GM12801 (cell line): ENCODE measurements around the gene SUGP1.

Experiments used
- TF ChIP-seq, protein P1 (sequence below): IDR thresholded peaks from one replicate; pipeline ENCODE4 v1.5.1; 2011; ENCODE audit warnings: control low read depth; ENCODE audit not compliant: insufficient read length; ENCODE audit errors: extremely low read depth

Gene SUGP1

DNA sequence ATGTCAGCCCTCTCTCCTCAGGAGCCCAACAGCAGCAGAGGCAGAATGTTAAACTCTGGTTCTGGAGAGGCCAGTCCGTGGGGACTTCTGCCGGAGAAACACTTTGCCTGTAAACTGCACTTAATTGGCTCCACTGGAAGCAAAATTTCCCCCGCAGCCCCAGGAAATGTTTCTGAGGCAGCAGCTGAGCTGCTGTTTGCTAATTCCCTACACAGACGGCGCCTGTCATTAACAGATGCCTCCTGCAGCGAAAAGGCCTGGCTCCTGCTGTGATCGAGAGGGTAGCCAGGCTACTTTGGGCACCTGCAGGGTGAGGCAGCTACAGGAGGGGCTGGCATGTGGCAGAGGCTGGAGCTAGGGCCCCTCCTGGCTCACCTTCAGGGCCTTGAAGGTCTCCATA lies 42.0 kb downstream of the SUGP1 start:
- TF ChIP-seq, protein P1, sequence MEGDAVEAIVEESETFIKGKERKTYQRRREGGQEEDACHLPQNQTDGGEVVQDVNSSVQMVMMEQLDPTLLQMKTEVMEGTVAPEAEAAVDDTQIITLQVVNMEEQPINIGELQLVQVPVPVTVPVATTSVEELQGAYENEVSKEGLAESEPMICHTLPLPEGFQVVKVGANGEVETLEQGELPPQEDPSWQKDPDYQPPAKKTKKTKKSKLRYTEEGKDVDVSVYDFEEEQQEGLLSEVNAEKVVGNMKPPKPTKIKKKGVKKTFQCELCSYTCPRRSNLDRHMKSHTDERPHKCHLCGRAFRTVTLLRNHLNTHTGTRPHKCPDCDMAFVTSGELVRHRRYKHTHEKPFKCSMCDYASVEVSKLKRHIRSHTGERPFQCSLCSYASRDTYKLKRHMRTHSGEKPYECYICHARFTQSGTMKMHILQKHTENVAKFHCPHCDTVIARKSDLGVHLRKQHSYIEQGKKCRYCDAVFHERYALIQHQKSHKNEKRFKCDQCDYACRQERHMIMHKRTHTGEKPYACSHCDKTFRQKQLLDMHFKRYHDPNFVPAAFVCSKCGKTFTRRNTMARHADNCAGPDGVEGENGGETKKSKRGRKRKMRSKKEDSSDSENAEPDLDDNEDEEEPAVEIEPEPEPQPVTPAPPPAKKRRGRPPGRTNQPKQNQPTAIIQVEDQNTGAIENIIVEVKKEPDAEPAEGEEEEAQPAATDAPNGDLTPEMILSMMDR, result no peak

DNA sequence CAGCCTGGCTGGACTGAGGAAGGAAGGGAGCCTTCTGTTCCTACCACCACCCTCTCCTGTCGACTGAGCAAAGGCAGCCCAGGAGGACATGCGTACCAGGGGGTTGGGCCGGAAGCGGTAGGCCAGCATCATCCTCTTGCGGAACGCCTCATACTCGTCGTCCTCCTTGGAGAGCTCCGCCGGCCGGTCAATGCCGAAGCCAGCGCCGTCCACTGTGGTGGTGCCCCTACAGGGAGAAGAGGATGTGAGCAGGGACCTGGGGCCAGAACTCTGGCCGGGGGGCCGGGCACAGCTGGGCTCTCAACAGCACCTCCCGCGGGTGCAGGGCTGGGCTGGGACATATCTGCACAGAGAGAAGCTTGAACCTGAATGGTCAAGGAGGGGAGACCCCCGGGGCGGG lies 43.5 kb downstream of the SUGP1 start:
- TF ChIP-seq, protein P1, result no peak

DNA sequence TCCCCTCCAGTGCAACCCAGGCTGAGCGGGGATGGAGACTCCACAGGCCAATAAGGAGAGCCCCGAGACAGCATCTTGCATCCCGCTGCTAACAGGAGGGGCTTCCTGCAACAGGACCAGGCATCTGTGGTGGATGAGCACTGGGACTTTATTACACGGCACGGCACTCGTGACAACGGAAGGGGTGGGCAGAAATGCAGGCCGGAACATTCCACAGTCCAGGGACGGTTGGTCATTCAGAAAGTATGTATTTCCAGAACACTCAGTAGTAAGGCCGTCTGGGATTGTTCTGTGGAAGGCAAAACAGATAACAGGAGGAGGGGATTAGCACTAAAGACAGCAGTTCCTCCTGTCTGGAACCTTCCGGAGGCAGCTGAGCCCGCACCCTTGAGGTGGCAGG lies 43.9 kb downstream of the SUGP1 start:
- TF ChIP-seq, protein P1, result no peak

DNA sequence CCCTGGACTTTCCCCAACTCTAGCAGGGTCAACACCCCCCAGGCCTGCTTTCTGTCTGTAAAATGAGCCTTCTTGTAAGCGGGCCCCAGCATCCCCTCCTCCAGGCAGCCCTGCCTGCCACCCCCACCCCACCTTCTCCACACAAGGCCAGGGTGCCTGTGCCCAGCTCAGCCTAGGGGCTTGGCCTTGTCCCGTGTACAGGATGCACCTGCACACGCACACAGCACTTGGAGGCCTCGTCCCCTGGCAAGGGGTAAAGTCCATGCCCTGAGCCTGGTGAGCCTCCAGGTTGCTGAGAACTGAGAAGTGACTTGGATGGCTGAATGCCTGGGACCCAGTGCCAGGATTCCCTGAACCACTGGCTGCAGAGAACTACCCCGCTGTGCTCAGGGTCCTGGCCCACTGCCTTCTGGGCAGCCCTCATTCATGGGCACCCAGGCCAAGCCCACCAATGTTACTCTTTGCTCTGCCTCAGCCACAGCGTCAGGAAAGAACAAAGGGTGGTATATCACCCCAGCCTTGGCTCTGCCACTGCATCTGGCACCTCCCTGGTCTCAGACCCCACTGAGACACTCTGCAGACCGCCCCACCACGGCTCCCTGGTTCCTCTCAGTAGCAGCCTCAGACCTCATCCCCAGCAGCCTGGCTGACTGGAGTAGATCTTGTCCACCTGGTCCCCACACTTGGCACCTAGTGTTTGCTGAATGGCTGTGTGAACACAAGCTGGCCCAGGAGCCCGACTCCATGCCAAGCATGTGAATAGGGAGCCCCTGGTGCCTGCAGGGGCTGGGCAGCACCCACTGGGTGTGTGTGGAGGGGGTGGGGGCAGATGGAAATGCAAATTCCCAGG lies 45.4 kb downstream of the SUGP1 start:
- TF ChIP-seq, protein P1, result no peak

DNA sequence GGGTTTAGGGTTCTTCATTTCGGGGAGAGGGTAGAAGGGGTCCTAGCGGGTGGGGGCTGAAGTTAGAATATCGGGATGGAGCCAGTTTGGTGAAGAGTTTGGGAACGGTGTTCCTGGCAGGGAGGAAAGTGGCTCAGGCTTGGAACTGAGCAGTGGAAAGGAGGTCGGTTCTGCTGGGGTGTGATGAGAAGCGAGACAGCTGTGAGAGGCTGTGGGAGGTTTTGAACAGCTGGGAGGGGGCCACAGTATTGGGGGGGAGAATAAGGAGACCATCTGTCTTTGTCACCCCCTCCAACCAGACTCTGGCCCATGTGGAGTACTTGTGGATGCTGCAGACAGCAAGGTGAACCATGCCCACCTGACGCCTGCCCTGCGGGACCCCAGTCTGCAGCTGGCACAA lies 46.2 kb downstream of the SUGP1 start:
- TF ChIP-seq, protein P1, result no peak

DNA sequence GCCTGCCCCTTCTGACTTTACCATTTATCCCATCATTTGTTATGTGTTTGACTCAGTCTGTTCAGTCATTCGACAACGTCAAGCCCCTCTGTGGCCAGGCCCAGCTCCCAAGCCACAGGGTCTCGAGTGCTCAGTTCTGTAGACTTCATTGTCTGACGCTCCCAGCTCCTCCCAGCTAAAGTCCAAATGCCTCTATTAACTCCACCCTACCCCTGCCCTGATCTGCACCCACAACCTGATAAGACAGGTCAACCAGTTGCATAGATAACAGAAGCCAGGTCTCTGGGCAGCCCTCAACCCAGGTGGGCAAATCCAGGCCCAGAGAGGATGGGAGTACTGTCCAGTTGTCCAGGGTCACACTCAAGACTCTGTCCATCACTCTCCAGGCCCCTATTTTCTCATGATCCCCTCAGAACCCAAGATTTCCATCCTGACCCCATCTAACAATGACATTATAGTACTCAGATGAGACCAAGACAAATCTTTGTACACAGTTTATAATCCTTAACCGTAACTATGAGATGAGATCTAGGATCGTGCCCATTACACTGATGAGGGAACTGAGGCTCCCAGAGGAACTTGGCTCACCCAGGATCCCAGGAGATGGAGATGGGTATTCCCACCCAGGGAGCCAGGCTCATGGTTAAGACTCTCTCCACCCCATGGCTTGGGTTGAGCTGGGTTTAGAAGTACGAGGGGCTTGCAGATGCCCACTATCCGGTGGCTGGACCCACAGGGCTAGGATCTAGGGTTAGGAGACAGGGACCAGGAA lies 48.3 kb downstream of the SUGP1 start:
- TF ChIP-seq, protein P1, result no peak

DNA sequence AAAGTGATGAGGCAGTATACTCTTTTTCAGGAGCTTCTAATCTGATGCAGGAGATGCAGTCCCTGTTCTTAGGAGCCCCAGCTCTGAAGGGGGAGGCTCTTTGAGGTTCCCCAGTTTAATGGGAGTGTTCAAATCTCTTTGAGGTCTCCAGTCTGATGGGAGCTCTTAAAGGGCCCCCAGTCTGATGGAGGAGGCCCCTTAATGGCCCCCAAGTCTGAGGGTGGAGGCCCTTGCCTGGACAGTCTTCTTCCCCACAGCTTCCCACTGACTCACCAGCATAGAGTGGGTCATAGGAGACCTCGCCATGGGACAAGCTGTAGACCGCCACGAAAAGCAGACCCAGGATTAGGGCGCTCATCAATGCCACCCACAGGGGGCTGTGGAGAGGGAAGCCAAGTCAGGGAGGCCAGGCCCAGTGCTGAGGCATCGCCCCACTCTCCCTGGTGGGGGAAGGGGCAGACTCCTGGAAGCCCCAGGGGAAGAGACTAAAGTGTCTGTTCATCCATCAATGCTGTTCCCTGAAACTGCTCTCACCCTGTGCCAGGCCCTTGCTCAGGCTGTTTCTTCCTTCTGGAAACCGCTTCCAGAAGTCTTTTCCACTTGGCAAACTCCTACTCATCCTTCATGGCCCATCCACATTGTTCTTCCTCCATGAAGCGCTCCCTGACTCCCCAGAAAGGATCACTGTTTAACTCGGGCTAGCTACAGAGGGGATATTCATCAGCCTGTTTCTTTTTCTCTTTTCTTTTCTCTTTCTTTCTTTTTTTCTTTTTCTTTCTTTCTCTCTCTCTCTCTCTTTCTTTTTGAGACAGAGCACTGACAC lies 49.3 kb downstream of the SUGP1 start:
- TF ChIP-seq, protein P1, result no peak
